MCF 10A (cell line): Measurements from ENCODE around the gene AKAP12. TPM values are rescaled to one million over a fixed set of nuclear protein-coding genes. Genes with fewer than 3 reads are reported as not detected.
"Not testable (repeated sequence)": the region's sequence is repeated elsewhere in the genome, so short reads cannot be mapped to it uniquely, and the experiment has no call there.

Experiments
- BruUV-seq: library from RNA; stranded (reverse); fragments of 400-500 nt; replicated peaks from 2 replicates; lab custom pipeline; 2021; lab: Mats Ljungman, UMichigan
- CTCF ChIA-PET: fragments of 300-600 bp; sonication (Branson Sonifier 250); formaldehyde crosslinking; extraction: SDS; loops from one replicate; lab custom pipeline; 2021; ENCODE audit warnings: antibody characterized with exemption, inconsistent platforms; lab: Yijun Ruan, JAX
- POLR2A ChIA-PET: fragments of 300-600, 350-650 bp; sonication (Branson Sonifier 250); formaldehyde crosslinking; extraction: SDS; loops from one replicate; lab custom pipeline; 2020; ENCODE audit warnings: antibody characterized with exemption, inconsistent platforms; lab: Yijun Ruan, JAX
- DNase-seq: peaks from one replicate; pipeline ENCODE4 v3.0.0-alpha.2; 2018; ENCODE audit not compliant: unreplicated experiment
- H3K27ac Mint-ChIP-seq: one replicate; pipeline ENCODE4 v1.8.0; 2022; ENCODE audit warnings: mild to moderate bottlenecking, low read depth, mixed read lengths; ENCODE audit not compliant: unreplicated experiment
- H3K27me3 Mint-ChIP-seq: one replicate; pipeline ENCODE4 v1.8.0; 2022; ENCODE audit warnings: mixed read lengths; ENCODE audit not compliant: insufficient read depth, unreplicated experiment
- H3K36me3 Mint-ChIP-seq: one replicate; pipeline ENCODE4 v1.8.0; 2022; ENCODE audit warnings: mild to moderate bottlenecking, moderate library complexity, mixed read lengths; ENCODE audit not compliant: insufficient read depth, unreplicated experiment
- H3K4me1 Mint-ChIP-seq: one replicate; pipeline ENCODE4 v1.8.0; 2022; ENCODE audit warnings: mixed read lengths; ENCODE audit not compliant: insufficient read depth, unreplicated experiment
- H3K4me3 Mint-ChIP-seq: one replicate; pipeline ENCODE4 v1.8.0; 2022; ENCODE audit warnings: mild to moderate bottlenecking, moderate library complexity, mixed read lengths; ENCODE audit not compliant: unreplicated experiment
- H3K9me3 Mint-ChIP-seq: one replicate; pipeline ENCODE4 v1.8.0; 2022; ENCODE audit warnings: mixed read lengths; ENCODE audit not compliant: unreplicated experiment
- CTCF ChIP-seq: fragments of 200-600 bp; IDR thresholded peaks from one replicate; pipeline ENCODE4 v1.8.0; 2022; ENCODE audit warnings: antibody characterized with exemption, mild to moderate bottlenecking; ENCODE audit not compliant: unreplicated experiment
- intact Hi-C: fragments of 100-400 bp; cut with micrococcal nuclease; formaldehyde crosslinking; loops from 2 replicates; pipeline ENCODE4 v1.14.1; 2022
- total RNA-seq: library from RNA; stranded (reverse); gene quantifications from 2 replicates; pipeline ENCODE4 v1.2.3, GENCODE V29; 2022

Gene AKAP12
- total RNA-seq, 1 experiment from 2014 or later = 0.63 TPM

DNA sequence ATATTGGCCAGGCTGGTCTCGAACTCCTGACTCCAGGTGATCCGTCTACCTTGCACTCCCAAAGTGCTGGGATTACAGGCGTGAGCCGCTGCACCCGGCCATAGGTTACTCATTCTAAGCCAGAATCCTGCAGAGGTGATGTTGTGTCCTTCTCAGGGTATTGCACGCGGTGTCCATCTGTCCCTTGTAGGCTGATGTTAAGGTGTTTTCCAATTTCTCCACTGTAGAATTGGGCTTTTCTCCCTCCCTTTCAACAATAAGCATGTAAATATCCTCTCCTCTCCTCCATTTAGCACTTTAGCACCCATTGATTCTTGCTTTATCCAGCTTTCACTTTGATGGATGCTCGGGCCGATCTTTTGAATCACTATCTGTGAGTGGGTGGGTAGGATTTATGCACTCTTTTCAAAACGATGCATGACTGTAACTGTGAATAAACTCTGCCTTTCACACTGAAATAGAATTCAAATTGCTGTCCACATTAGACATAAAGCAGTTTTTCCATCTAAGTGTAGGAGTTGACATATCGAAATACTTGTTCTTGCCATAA lies 99.0 kb downstream of the AKAP12 start:
- no peaks in the 10 kb centered on the region for H3K9me3 Mint-ChIP-seq
- no peak overlapping the region for H3K27ac Mint-ChIP-seq
- H3K27me3 Mint-ChIP-seq = no peaks in the 10 kb centered on the region
- ChIA-PET CTCF (interaction anchor here (0.6 to 1.1 kb wide), 5 partner anchors 13 to 445 kb away, joined by 3 to 5 read pairs (median 4); no protein-coding TSS in a partner anchor), POLR2A (no interaction called here)
- intact Hi-C loops = loop anchor here (10.0 kb wide), 1 partner anchor 926 kb away; no protein-coding TSS in a partner anchor
- no TSS peak for BruUV-seq
- no peak for DNase-seq
- TF ChIP-seq CTCF = no peak
- no peak overlapping the region for H3K4me3 Mint-ChIP-seq
- H3K36me3 Mint-ChIP-seq = peaks cover 6% of the 10 kb centered on the region
- no peaks in the 10 kb centered on the region for H3K4me1 Mint-ChIP-seq

GRCh38 chr6:151339369-151339768 lies 99.6 kb downstream of the AKAP12 start:
- no peaks in the 10 kb centered on the region for H3K27me3 Mint-ChIP-seq
- DNase-seq = no peak
- intact Hi-C loops = loop anchor here (10.0 kb wide), 1 partner anchor 925 kb away; no protein-coding TSS in a partner anchor
- ChIA-PET CTCF (no interaction called here), POLR2A (no interaction called here)
- no TSS peak for BruUV-seq
- H3K4me3 Mint-ChIP-seq = no peak overlapping the region
- peaks cover 6% of the 10 kb centered on the region for H3K36me3 Mint-ChIP-seq
- no peak overlapping the region for H3K27ac Mint-ChIP-seq
- H3K4me1 Mint-ChIP-seq = no peaks in the 10 kb centered on the region
- H3K9me3 Mint-ChIP-seq = no peaks in the 10 kb centered on the region
- TF ChIP-seq CTCF = no peak

- ChIA-PET POLR2A (no interaction called here), CTCF (interaction anchor here (0.6 to 0.7 kb wide), 2 partner anchors 396 to 516 kb away, joined by 4 to 10 read pairs; no protein-coding TSS in a partner anchor)
- no peak for TF ChIP-seq CTCF
- no peak for DNase-seq
- Mint-ChIP-seq H3K9me3 (no peaks in the 10 kb centered on the region), H3K4me1 (no peaks in the 10 kb centered on the region), H3K36me3 (peaks cover 6% of the 10 kb centered on the region), H3K27ac (no peak overlapping the region), H3K4me3 (no peak overlapping the region), H3K27me3 (no peaks in the 10 kb centered on the region)
- no TSS peak for BruUV-seq
- intact Hi-C loops = no loop called here
These were observed 100.6 kb downstream of the AKAP12 start for GRCh38 chr6:151340219-151340978.

GRCh38 chr6:151341476-151342195 lies 101.9 kb downstream of the AKAP12 start:
- no peaks in the 10 kb centered on the region for H3K9me3 Mint-ChIP-seq
- no peaks in the 10 kb centered on the region for H3K4me1 Mint-ChIP-seq
- ChIA-PET CTCF (no interaction called here), POLR2A (no interaction called here)
- BruUV-seq = no TSS peak
- H3K27ac Mint-ChIP-seq = no peak overlapping the region
- H3K36me3 Mint-ChIP-seq = peaks cover 6% of the 10 kb centered on the region
- intact Hi-C loops = no loop called here
- no peak overlapping the region for H3K4me3 Mint-ChIP-seq
- no peaks in the 10 kb centered on the region for H3K27me3 Mint-ChIP-seq
- no peak for TF ChIP-seq CTCF
- no peak for DNase-seq

DNA sequence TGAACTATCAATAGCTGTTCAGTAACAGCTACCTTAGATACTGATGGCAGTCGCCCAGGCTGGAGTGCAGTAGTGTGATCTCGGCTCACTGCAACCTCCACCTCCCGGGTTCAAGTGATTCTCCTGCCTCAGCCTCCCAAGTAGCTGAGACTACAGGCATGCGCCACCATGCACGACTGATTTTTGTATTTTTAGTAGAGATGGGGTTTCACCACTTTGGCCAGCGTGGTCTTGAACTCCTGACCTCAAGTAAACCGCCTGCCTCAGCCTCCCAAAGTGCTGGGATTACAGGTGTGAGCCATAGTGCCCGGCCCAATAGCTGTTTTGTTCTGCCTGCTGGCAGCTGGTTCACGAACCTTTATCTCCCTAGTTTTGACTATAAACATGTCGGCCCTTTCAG lies 103.0 kb downstream of the AKAP12 start:
- DNase-seq, POLR2A ChIA-PET, H3K4me1 Mint-ChIP-seq, H3K9me3 Mint-ChIP-seq, H3K27me3 Mint-ChIP-seq, H3K36me3 Mint-ChIP-seq, intact Hi-C loops, H3K4me3 Mint-ChIP-seq, BruUV-seq, H3K27ac Mint-ChIP-seq: not testable (repeated sequence)
- CTCF ChIA-PET = interaction anchor here (0.7 kb wide), 1 partner anchor 323 kb away, joined by 3 read pairs; no protein-coding TSS in a partner anchor
